ENCODE results near the gene SLC7A7. TPM values are rescaled to one million over a fixed set of nuclear protein-coding genes. Genes with fewer than 3 reads are reported as not detected.
"Not testable (repeated sequence)": the region's sequence is repeated elsewhere in the genome, so short reads cannot be mapped to it uniquely, and the experiment has no call there.

The SLC7A7 gene
- total and polyA plus RNA-seq, 9 donors = 15.8 to 59.3 (median 28.4) TPM

DNA sequence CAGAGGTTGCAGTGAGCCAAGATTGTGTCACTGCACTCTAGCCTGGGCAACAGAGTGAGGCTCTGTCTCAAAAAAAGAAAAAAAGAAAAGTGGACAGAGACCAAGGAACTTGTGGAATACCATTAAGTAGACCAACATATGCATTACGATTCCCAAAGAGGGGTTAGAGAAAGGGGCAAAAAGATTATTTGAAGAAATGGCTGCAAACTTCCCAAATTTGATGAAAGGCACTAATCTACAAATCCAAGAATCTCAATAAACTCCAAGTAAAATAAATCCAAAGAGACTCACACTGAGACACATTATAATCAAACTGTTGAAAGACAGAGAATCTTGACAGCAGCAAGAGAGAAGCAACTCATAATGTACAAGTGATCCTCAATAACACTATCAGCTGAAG lies 53.5 kb downstream of the SLC7A7 start:
- no CpG with 5 or more reads among the region's 1 CpG for WGBS (ENCODE audit: insufficient coverage)
- Histone ChIP-seq H3K9me3 (replicated peaks; ENCODE audit: control insufficient read depth, low read depth, low read length) (peaks cover 8% of the 10 kb centered on the region), H3K27ac (ENCODE audit: low read length) (no peak overlapping the region), H3K4me1 (ENCODE audit: control insufficient read depth, insufficient read depth, low read length) (no peaks in the 10 kb centered on the region), H3K4me3 (ENCODE audit: low read length) (no peak overlapping the region), H3K27me3 (ENCODE audit: control insufficient read depth, insufficient read depth, low read length) (no peaks in the 10 kb centered on the region), H3K36me3 (ENCODE audit: control insufficient read depth, insufficient read depth, low read length) (no peaks in the 10 kb centered on the region)
- DNase-seq = no peak

DNA sequence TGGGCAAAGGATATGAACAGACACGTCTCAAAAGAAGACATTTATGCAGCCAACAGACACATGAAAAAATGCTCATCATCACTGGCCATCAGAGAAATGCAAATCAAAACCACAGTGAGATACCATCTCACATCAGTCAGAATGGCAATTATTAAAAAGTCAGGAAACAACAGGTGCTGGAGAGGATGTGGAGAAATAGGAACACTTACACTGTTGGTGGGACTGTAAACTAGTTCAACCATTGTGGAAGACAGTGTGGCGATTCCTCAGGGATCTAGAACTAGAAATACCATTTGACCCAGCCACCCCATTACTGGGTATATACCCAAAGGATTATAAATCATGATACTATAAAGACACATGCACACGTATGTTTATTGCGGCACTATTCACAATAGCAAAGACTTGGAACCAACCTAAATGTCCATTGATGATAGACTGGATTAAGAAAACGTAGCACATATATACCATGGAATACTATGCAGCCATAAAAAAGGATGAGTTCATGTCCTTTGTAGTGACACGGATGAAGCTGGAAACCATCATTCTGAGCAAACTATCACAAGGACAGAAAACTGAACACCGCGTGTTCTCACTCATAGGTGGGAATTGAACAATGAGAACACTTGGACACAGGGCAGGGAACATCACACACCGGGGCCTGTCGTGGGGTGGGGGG lies 57.1 kb downstream of the SLC7A7 start:
- DNase-seq; H3K36me3 ChIP-seq (ENCODE audit: control insufficient read depth, insufficient read depth, low read length); H3K4me3 ChIP-seq (ENCODE audit: low read length); H3K27ac ChIP-seq (ENCODE audit: low read length); H3K27me3 ChIP-seq (ENCODE audit: control insufficient read depth, insufficient read depth, low read length); H3K9me3 ChIP-seq (replicated peaks; ENCODE audit: control insufficient read depth, low read depth, low read length); H3K4me1 ChIP-seq (ENCODE audit: control insufficient read depth, insufficient read depth, low read length): not testable (repeated sequence)
- 95% methylated on average over 3 of the region's 10 CpGs for WGBS (ENCODE audit: insufficient coverage)

DNA sequence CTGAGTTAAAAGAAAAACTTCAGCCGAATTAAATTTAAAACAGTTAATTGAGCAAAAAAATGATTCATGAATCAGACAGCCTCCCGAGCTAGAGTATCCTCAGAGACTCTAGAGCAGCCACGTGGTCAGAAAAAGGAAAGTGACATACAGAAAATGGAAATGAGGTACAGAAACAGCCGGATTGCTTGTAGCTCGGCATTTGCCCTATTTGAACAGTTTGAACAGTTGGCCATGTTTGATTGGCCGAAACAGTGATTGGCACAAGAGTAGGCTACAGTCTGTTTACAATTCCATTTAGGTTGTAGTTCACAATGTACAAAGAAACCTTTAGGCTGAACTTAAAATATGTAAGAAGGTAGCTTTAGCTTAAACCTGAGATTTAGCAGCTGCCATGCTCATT lies 61.6 kb downstream of the SLC7A7 start:
- H3K36me3 ChIP-seq (ENCODE audit: control insufficient read depth, insufficient read depth, low read length) = no peaks in the 10 kb centered on the region
- no peak for DNase-seq
- H3K27me3 ChIP-seq (ENCODE audit: control insufficient read depth, insufficient read depth, low read length) = no peaks in the 10 kb centered on the region
- WGBS (ENCODE audit: insufficient coverage) = 71% methylated on average over 2 of the region's 6 CpGs
- no peak overlapping the region for H3K27ac ChIP-seq (ENCODE audit: low read length)
- H3K9me3 ChIP-seq (replicated peaks; ENCODE audit: control insufficient read depth, low read depth, low read length) = no peaks in the 10 kb centered on the region
- no peaks in the 10 kb centered on the region for H3K4me1 ChIP-seq (ENCODE audit: control insufficient read depth, insufficient read depth, low read length)
- no peak overlapping the region for H3K4me3 ChIP-seq (ENCODE audit: low read length)

DNA sequence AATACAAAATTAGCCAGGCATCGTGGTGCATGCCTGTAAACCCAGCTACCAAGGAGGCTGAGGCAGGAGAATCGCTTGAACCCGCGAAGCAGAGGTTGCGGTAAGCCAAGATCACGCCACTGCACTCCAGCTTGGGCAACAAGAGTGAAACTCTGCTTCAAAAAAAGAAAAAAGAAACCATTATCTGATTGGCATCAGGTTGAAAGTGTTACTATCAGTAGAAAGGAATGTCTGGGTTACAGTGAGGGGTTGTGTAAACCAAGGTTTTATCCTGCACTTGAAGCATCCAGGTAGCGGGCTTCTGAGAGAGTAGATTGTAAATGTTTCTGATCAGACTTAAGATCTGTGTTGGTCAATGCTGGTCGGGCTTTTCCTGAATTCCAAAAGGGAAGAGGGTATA lies 62.8 kb downstream of the SLC7A7 start:
- Histone ChIP-seq H3K4me1 (ENCODE audit: control insufficient read depth, insufficient read depth, low read length) (no peaks in the 10 kb centered on the region), H3K9me3 (replicated peaks; ENCODE audit: control insufficient read depth, low read depth, low read length) (no peaks in the 10 kb centered on the region), H3K27me3 (ENCODE audit: control insufficient read depth, insufficient read depth, low read length) (no peaks in the 10 kb centered on the region), H3K27ac (ENCODE audit: low read length) (no peak overlapping the region), H3K4me3 (ENCODE audit: low read length) (no peak overlapping the region), H3K36me3 (ENCODE audit: control insufficient read depth, insufficient read depth, low read length) (no peaks in the 10 kb centered on the region)
- WGBS (ENCODE audit: insufficient coverage) = 100% methylated on average over 6 of the region's 8 CpGs
- no peak for DNase-seq

DNA sequence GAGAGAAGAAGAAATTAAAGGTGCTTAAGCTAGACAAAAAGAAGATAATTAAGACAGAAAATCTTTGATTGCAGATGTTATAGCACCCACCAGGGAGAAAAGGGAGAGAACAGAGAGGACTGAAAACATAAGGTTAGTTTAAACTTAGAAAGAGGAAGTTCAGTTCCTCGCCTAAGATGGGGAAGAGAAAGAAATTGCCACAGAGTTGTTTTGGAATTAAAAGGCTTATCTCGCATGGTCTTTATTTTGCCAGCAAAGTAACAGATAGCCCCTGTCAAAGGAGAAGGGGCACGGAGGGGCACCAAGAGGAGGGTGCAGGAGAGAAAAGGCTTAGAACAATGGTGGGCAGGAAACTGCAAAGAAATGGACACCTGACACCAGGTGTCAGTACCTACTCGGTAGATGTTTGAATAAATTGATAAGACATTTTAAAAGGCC lies 66.6 kb downstream of the SLC7A7 start:
- H3K4me3 ChIP-seq (ENCODE audit: low read length) = no peak overlapping the region
- 59% methylated on average over 4 of the region's 4 CpGs for WGBS (ENCODE audit: insufficient coverage)
- no peaks in the 10 kb centered on the region for H3K36me3 ChIP-seq (ENCODE audit: control insufficient read depth, insufficient read depth, low read length)
- H3K9me3 ChIP-seq (replicated peaks; ENCODE audit: control insufficient read depth, low read depth, low read length) = no peaks in the 10 kb centered on the region
- no peak for DNase-seq
- no peaks in the 10 kb centered on the region for H3K27me3 ChIP-seq (ENCODE audit: control insufficient read depth, insufficient read depth, low read length)
- no peak overlapping the region for H3K27ac ChIP-seq (ENCODE audit: low read length)
- H3K4me1 ChIP-seq (ENCODE audit: control insufficient read depth, insufficient read depth, low read length) = no peaks in the 10 kb centered on the region

DNA sequence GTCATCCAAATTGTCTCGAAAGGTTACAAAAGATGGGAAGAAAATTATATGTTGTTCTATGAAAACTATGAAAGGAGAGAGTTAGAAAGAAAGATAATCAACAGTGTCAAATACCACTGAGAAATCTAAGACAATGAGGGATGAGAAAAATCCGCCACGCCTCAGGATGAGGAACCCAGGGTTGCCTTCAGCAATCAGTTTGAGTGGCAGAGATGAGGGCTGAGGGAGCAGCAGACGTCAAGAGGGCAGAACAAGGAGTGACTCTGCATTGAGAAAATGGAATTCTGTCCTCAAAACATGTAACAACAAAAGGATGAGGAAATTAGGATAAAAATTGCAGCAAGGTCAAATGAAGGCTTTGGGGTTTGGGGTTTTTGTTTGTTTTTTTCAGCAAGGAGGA lies 67.0 kb downstream of the SLC7A7 start:
- Histone ChIP-seq H3K4me1 (ENCODE audit: control insufficient read depth, insufficient read depth, low read length) (no peaks in the 10 kb centered on the region), H3K4me3 (ENCODE audit: low read length) (no peak overlapping the region), H3K9me3 (replicated peaks; ENCODE audit: control insufficient read depth, low read depth, low read length) (no peaks in the 10 kb centered on the region), H3K36me3 (ENCODE audit: control insufficient read depth, insufficient read depth, low read length) (no peaks in the 10 kb centered on the region), H3K27me3 (ENCODE audit: control insufficient read depth, insufficient read depth, low read length) (no peaks in the 10 kb centered on the region), H3K27ac (ENCODE audit: low read length) (no peak overlapping the region)
- WGBS (ENCODE audit: insufficient coverage) = no CpG with 5 or more reads among the region's 4 CpGs
- DNase-seq = no peak

DNA sequence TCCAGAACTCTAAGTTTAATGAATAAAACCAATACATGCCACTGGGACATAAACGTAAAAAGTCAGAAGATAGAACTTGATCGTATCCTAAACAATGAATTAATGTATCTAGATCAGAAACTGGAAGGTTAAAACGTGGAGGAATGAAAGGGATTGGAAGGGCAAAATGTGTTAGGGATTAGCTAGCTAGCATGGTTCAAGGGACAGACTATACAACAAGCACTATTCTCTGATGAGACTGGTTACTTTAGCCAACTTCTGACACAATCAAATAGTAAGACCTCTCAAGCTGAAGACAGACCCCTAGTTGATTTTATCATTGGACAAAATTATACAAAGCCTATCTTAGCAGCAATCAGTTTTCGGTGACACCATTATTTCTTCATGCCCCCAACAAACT lies 67.5 kb downstream of the SLC7A7 start:
- H3K36me3 ChIP-seq (ENCODE audit: control insufficient read depth, insufficient read depth, low read length) = no peaks in the 10 kb centered on the region
- no peak overlapping the region for H3K27ac ChIP-seq (ENCODE audit: low read length)
- no peak overlapping the region for H3K4me3 ChIP-seq (ENCODE audit: low read length)
- H3K4me1 ChIP-seq (ENCODE audit: control insufficient read depth, insufficient read depth, low read length) = no peaks in the 10 kb centered on the region
- no peak for DNase-seq
- no peaks in the 10 kb centered on the region for H3K27me3 ChIP-seq (ENCODE audit: control insufficient read depth, insufficient read depth, low read length)
- no CpG with 5 or more reads among the region's 4 CpGs for WGBS (ENCODE audit: insufficient coverage)
- no peaks in the 10 kb centered on the region for H3K9me3 ChIP-seq (replicated peaks; ENCODE audit: control insufficient read depth, low read depth, low read length)

DNA sequence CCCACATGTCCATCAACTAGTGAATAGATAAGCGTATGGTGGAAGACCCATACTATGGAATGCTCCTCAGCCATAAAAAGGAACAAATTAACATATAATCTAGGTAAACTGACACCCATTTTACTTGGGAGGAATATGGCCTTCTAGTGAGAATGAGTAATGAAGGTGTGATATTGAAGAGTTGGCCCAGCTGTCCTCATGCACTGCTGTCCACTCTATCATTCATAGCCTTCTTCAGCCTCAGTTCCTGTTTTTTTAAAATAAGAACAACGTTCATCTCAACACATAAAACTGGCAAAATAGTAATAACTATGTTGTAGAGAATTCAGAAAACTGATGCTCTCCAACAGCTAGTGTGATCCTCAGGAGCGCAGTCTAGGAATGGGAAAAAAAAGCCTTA lies 75.2 kb downstream of the SLC7A7 start:
- Histone ChIP-seq H3K9me3 (replicated peaks; ENCODE audit: control insufficient read depth, low read depth, low read length) (no peaks in the 10 kb centered on the region), H3K27ac (ENCODE audit: low read length) (peak overlapping the region; percentile 42), H3K36me3 (ENCODE audit: control insufficient read depth, insufficient read depth, low read length) (no peaks in the 10 kb centered on the region), H3K27me3 (ENCODE audit: control insufficient read depth, insufficient read depth, low read length) (peaks cover 3% of the 10 kb centered on the region), H3K4me1 (ENCODE audit: control insufficient read depth, insufficient read depth, low read length) (no peaks in the 10 kb centered on the region), H3K4me3 (ENCODE audit: low read length) (no peak overlapping the region)
- no CpG with 5 or more reads among the region's 3 CpGs for WGBS (ENCODE audit: insufficient coverage)
- no peak for DNase-seq

DNA sequence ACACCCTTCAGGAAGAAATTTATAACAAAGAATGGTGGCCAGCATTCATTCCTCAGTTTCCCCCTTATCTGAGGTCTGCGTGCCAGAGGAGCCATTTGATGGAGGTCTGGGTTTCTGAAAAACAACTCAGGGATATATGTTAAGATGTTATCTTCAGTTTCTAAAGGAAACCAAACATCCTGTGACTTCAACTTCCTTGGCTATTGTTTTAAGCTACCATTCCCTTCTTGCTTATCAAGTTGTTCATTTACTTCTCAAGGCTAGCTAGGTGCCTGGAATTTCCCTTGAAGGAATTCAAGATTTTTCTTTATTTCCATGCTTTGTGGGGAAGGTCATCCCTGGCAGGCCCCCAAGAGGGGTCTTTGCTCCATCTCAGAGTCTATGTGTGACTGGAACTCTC lies 75.8 kb downstream of the SLC7A7 start:
- WGBS (ENCODE audit: insufficient coverage) = no CpG with 5 or more reads among the region's 1 CpG
- H3K4me1 ChIP-seq (ENCODE audit: control insufficient read depth, insufficient read depth, low read length) = no peaks in the 10 kb centered on the region
- peaks cover 3% of the 10 kb centered on the region for H3K27me3 ChIP-seq (ENCODE audit: control insufficient read depth, insufficient read depth, low read length)

DNA sequence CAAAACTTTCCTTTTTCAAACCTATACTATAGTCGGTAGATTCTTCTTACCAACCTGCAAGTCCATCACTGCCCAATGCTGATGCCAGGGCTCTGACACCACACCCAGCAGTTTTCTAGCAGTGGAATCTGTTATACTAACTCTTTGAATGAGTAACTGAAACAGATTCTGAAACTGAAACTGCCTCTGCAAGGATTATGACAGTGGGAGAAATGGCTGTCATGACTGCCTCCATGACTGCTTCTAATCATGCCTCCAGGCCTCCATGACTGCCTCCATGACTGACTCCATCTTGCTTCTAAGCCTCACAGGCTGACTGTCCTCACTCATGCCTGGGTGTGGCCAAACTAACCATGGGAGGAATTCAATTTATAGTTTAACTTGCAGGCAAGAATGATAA lies 78.2 kb downstream of the SLC7A7 start:
- Histone ChIP-seq H3K27ac (ENCODE audit: low read length) (no peak overlapping the region), H3K4me1 (ENCODE audit: control insufficient read depth, insufficient read depth, low read length) (no peaks in the 10 kb centered on the region), H3K36me3 (ENCODE audit: control insufficient read depth, insufficient read depth, low read length) (no peaks in the 10 kb centered on the region), H3K9me3 (replicated peaks; ENCODE audit: control insufficient read depth, low read depth, low read length) (no peaks in the 10 kb centered on the region), H3K4me3 (ENCODE audit: low read length) (no peak overlapping the region), H3K27me3 (ENCODE audit: control insufficient read depth, insufficient read depth, low read length) (no peaks in the 10 kb centered on the region)
- no CpG with 5 or more reads among the region's 1 CpG for WGBS (ENCODE audit: insufficient coverage)
- DNase-seq = no peak

More for the DNA sequence above, 75.8 kb downstream of the SLC7A7 start:
- Histone ChIP-seq H3K9me3 (replicated peaks; ENCODE audit: control insufficient read depth, low read depth, low read length) (no peaks in the 10 kb centered on the region), H3K27ac (ENCODE audit: low read length) (peak overlapping the region; percentile 42), H3K36me3 (ENCODE audit: control insufficient read depth, insufficient read depth, low read length) (no peaks in the 10 kb centered on the region), H3K4me3 (ENCODE audit: low read length) (no peak overlapping the region)
- DNase-seq = no peak

DNA sequence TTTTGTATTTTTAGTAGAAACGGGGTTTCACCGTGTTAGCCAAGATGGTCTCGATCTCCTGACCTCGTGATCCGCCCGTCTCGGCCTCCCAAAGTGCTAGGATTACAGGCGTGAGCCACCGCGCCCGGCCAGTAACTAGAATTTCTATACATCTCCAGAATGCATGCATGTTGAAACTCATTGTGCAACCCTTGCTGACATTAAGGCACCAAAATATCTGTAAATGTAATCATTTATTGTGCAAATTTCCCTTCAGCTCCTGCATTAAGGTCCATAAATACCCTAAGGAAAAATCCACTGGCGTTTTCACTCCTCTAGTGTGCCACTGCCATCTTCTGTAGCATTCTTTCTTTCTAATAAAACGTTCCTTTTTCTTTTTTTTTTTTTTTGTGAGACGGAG lies 78.9 kb downstream of the SLC7A7 start:
- H3K4me1 ChIP-seq (ENCODE audit: control insufficient read depth, insufficient read depth, low read length); H3K9me3 ChIP-seq (replicated peaks; ENCODE audit: control insufficient read depth, low read depth, low read length); H3K27me3 ChIP-seq (ENCODE audit: control insufficient read depth, insufficient read depth, low read length); DNase-seq; H3K36me3 ChIP-seq (ENCODE audit: control insufficient read depth, insufficient read depth, low read length); H3K27ac ChIP-seq (ENCODE audit: low read length); H3K4me3 ChIP-seq (ENCODE audit: low read length): not testable (repeated sequence)
- WGBS (ENCODE audit: insufficient coverage) = 64% methylated on average over 2 of the region's 14 CpGs

All from muscle of leg (tissue), 11 donors.